K562 (cell line): ENCODE data around the gene DAG1. TPM values are rescaled to one million over a fixed set of nuclear protein-coding genes. Genes with fewer than 3 reads are reported as not detected.

Source experiments
- ATAC-seq: fragments of 200-7000 bp; cut with Tn5 transposase; 3 replicates; pipeline ENCODE4 v1.9.1; 2020; ENCODE audit warnings: moderate library complexity
- BruUV-seq: library from RNA; stranded (reverse); fragments of 400-500 nt; replicated peaks from 2 replicates; lab custom pipeline; 2021; lab: Mats Ljungman, UMichigan
- CTCF ChIA-PET: fragments of 300-600 bp; formaldehyde crosslinking; extraction: SDS; loops from one replicate; lab custom pipeline; 2021; ENCODE audit warnings: low intra/inter-chr PET ratio; lab: Yijun Ruan, JAX
- POLR2A ChIA-PET: fragments of 300-600, 350-650 bp; sonication (Branson Sonifier 250); formaldehyde crosslinking; extraction: SDS; loops from one replicate; lab custom pipeline; 2021; ENCODE audit warnings: antibody characterized with exemption, inconsistent platforms; lab: Yijun Ruan, JAX
- DNase-seq, 4 experiments: peaks; one replicate each; pipeline versions ENCODE4 v3.0.0 to v3.0.0-alpha.2; 2011 to 2018; ENCODE audit warnings: low spot score in 3 of 4, mixed read lengths in 3 of 4; ENCODE audit errors: extremely low read depth in 1 of 4
- FAIRE-seq: peaks from 2 replicates; lab custom pipeline; 2011; peaks lifted over from hg19 to GRCh38; lab: Jason Lieb, UNC
- H2AFZ ChIP-seq: 2 replicates; pipeline ENCODE4 v1.6.0; 2011; ENCODE audit warnings: low read depth, low read length, control low read depth, inconsistent platforms
- H3K27ac ChIP-seq: fragments of 200-600 bp; 3 replicates; pipeline ENCODE4 v1.8.0; 2011; ENCODE audit warnings: low read depth, mild to moderate bottlenecking, control low read depth, inconsistent platforms, low read length, moderate library complexity, mixed read lengths; ENCODE audit errors: extremely low read depth
- H3K27me3 ChIP-seq, 2 experiments: fragments of 300-600 bp in 1 of 2; 2 replicates in 1 of 2; 3 replicates in 1 of 2; pipeline versions ENCODE4 v1.6.0 to v1.8.0; 2011; ENCODE audit warnings: inconsistent platforms in 2 of 2, low read length in 2 of 2, mild to moderate bottlenecking in 1 of 2, mixed read lengths in 1 of 2, moderate library complexity in 1 of 2; ENCODE audit not compliant: control insufficient read depth in 2 of 2, insufficient read depth in 2 of 2
- H3K36me3 ChIP-seq: fragments of 300-600 bp; 3 replicates; pipeline ENCODE4 v1.8.0; 2011; ENCODE audit warnings: mild to moderate bottlenecking, low read length, inconsistent platforms; ENCODE audit not compliant: control insufficient read depth, insufficient read depth
- H3K4me1 ChIP-seq, 2 experiments: fragments of 200-600 bp in 1 of 2; replicated peaks in 1 of 2; 2 replicates in 1 of 2; 3 replicates in 1 of 2; pipeline versions ENCODE4 v1.5.1 to v1.8.0; 2011; ENCODE audit warnings: inconsistent platforms in 2 of 2, low read length in 2 of 2, mild to moderate bottlenecking in 1 of 2, mixed read lengths in 1 of 2, moderate library complexity in 1 of 2; ENCODE audit not compliant: control insufficient read depth in 2 of 2, insufficient read depth in 2 of 2
- H3K4me2 ChIP-seq: 2 replicates; pipeline ENCODE4 v1.6.1; 2011; ENCODE audit warnings: low read length, control low read depth, inconsistent platforms, mixed read lengths; ENCODE audit not compliant: insufficient read depth
- H3K4me3 ChIP-seq: fragments of 200-600 bp; sonication (generic), shearing (Covaris generic); 2 replicates; pipeline ENCODE4 v1.5.1; 2016; ENCODE audit warnings: control low read depth, inconsistent platforms
- H3K79me2 ChIP-seq: fragments of 200-600 bp; 3 replicates; pipeline ENCODE4 v1.8.0; 2011; ENCODE audit warnings: low read length, inconsistent platforms; ENCODE audit not compliant: control insufficient read depth, insufficient read depth
- H3K9ac ChIP-seq, 2 experiments: 2 replicates each; pipeline versions ENCODE4 v1.6.0 to v1.6.1; 2011; ENCODE audit warnings: low read depth in 2 of 2, low read length in 2 of 2, control low read depth in 1 of 2, inconsistent platforms in 1 of 2, mild to moderate bottlenecking in 1 of 2, mixed read lengths in 1 of 2; ENCODE audit not compliant: insufficient read depth in 1 of 2
- H3K9me1 ChIP-seq: one replicate; pipeline ENCODE4 v1.6.0; 2011; ENCODE audit warnings: inconsistent platforms, mild to moderate bottlenecking, low read length, moderate library complexity; ENCODE audit not compliant: control insufficient read depth, insufficient read depth
- H3K9me3 ChIP-seq: replicated peaks from 2 replicates; pipeline ENCODE4 v1.5.1; 2011; ENCODE audit warnings: low read depth, low read length, inconsistent platforms; ENCODE audit not compliant: control insufficient read depth, insufficient read depth
- H4K20me1 ChIP-seq: replicated peaks from 2 replicates; pipeline ENCODE4 v1.6.1; 2011; ENCODE audit warnings: low read length, inconsistent platforms, mixed read lengths; ENCODE audit not compliant: control insufficient read depth, insufficient read depth
- DPF2 ChIP-seq: fragments of 450-650 bp; IDR thresholded peaks from 2 replicates; pipeline ENCODE4 v1.6.1; 2016
- MED1 ChIP-seq: sonication (generic); formaldehyde crosslinking; IDR thresholded peaks from 2 replicates; pipeline ENCODE4 v1.8.1; 2023; ENCODE audit warnings: missing genetic modification reagents, borderline replicate concordance
- NFE2 ChIP-seq: IDR thresholded peaks from 2 replicates; pipeline ENCODE4 v1.6.1; 2014; ENCODE audit warnings: antibody characterized with exemption, low read depth
- PCBP1 ChIP-seq: fragments of 200-400 bp; formaldehyde crosslinking; IDR thresholded peaks from 2 replicates; pipeline ENCODE4 v1.6.1; 2018; ENCODE audit warnings: mild to moderate bottlenecking, low read depth, low read length; ENCODE audit not compliant: poor library complexity, severe bottlenecking
- SETDB1 ChIP-seq: IDR thresholded peaks from one replicate; pipeline ENCODE4 v1.6.1; 2012; ENCODE audit warnings: low read length, control low read depth, inconsistent platforms
- SRSF3 ChIP-seq: fragments of 200-400 bp; formaldehyde crosslinking; IDR thresholded peaks from 2 replicates; pipeline ENCODE4 v1.6.1; 2016; ENCODE audit warnings: mild to moderate bottlenecking, low read length, moderate library complexity; ENCODE audit not compliant: insufficient read depth
- U2AF1 ChIP-seq: fragments of 200-400 bp; formaldehyde crosslinking; optimal IDR thresholded peaks from 2 replicates; pipeline ENCODE3; 2017; ENCODE audit warnings: mild to moderate bottlenecking, low read depth, low read length, moderate library complexity
- XRCC5 ChIP-seq: fragments of 200-400 bp; formaldehyde crosslinking; IDR thresholded peaks from 2 replicates; pipeline ENCODE4 v1.6.1; 2017; ENCODE audit warnings: low read depth, mild to moderate bottlenecking, low read length
- WGBS: fragments of 100-300 bp; shearing (Covaris generic); methylation state at CpG from one replicate; pipeline ENCODE4 v1.1.6; 2016; ENCODE audit warnings: low coverage, mixed read lengths; ENCODE audit not compliant: insufficient coverage; ENCODE audit errors: missing lambda C conversion rate; 5-methylcytosine and 5-hydroxymethylcytosine counted together
- in situ Hi-C: fragments of 300-500 bp; cut with MboI; formaldehyde crosslinking; loops from 4 replicates; pipeline ENCODE4 v1.15.0; 2018; ENCODE audit warnings: inconsistent platforms, mixed read lengths
- intact Hi-C: fragments of 100-400 bp; cut with micrococcal nuclease; formaldehyde crosslinking; loops from 2 replicates; pipeline ENCODE4 v1.14.2; 2022
- polyA plus RNA-seq, 8 experiments: library from polyadenylated mRNA; depleted of rRNA in 4 of 8; stranded (reverse) in 5 of 8; unstranded in 3 of 8; fragments of >200 nt; fragmentation: Nextera tagmentation in 2 of 8; fragmentation: Illumina TruSeq in 1 of 8; extraction: Ambion mirVana in 2 of 8; extraction: Trizol in 1 of 8; gene quantifications; 2 replicates each; pipeline versions ENCODE4 v1.2.1 to v1.2.3, GENCODE V29; 2011 to 2014; ENCODE audit warnings: inconsistent platforms in 1 of 8, missing spikeins in 1 of 8
- total RNA-seq, 7 experiments: library from RNA; depleted of rRNA in 6 of 7; stranded (reverse); fragments of >200 nt in 6 of 7; fragmentation: Illumina TruSeq in 2 of 7; extraction: Trizol in 2 of 7; gene quantifications; 2 replicates each; pipeline versions ENCODE4 v1.2.1 to v1.2.3, GENCODE V29; 2011 to 2021; ENCODE audit warnings: low replicate concordance in 1 of 7
- TF ChIP-seq, protein P1 (sequence below), 2 experiments: fragments of 250-450 bp in 1 of 2; fragments of 450-650 bp in 1 of 2; sonication (Bioruptor Pico) in 1 of 2; IDR thresholded peaks; 2 replicates each; pipeline versions ENCODE4 v1.6.1 to v1.8.0; 2016 to 2021; ENCODE audit warnings: mild to moderate bottlenecking in 2 of 2, moderate library complexity in 2 of 2, missing compliant biosample characterization in 1 of 2, missing genetic modification characterization in 1 of 2
- TF ChIP-seq, protein P2 (sequence below): sonication (generic); formaldehyde crosslinking; IDR thresholded peaks from 2 replicates; pipeline ENCODE4 v1.8.0; 2022; ENCODE audit warnings: mild to moderate bottlenecking, missing genetic modification reagents

DAG1 gene
- total and polyA plus RNA-seq, 9 of the 15 experiments (the other 6 are each of a cell fraction or from before 2014, with no cell fraction given) = 0.29 to 19.6 (median 8.2) TPM

DNA sequence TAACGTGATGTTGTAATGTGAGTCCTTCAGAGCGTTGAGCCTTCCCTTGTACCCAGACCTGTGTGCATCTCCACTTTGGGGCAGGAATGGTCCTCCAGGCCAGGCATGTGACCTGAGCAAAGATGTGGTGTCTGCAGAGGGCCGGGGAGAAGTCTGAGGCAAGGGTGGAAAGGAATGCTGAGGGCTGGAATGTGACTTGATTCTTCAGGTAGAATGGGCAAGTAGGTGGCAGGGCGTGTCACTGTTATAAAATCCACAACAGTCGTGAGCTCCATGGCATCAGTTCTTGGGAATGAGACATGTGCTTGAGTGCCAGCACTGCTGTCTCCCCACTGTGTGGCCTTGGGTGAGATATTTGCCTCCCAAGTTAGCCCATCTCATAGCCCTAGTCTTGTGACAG is 60.2 kb downstream of the DAG1 start (continued):
- TF ChIP-seq, protein P1, sequence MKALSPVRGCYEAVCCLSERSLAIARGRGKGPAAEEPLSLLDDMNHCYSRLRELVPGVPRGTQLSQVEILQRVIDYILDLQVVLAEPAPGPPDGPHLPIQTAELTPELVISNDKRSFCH (CRISPR knock-in tag; IDR thresholded peaks at IDR 0.05) = no peak
- TF ChIP-seq, protein P1 (tag; IDR thresholded peaks at IDR 0.05) = no peak

DNA sequence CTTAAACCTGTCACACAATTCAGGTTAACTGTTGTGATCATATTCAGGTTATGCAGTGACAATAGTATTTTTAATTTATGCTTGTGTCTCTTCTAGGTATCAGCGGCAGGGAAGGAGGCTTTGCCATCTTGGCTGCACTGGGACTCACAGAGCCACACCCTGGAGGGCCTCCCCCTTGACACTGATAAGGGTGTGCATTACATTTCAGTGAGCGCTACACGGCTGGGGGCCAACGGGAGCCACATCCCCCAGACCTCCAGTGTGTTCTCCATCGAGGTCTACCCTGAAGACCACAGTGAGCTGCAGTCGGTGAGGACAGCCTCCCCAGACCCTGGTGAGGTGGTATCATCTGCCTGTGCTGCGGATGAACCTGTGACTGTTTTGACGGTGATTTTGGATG is 60.6 kb downstream of the DAG1 start:
- 60% methylated on average over 8 of the region's 8 CpGs for WGBS
- Histone ChIP-seq H3K9ac (no peak overlapping the region), H3K9me1 (peaks cover 3% of the 10 kb centered on the region), H3K27ac (no peak overlapping the region), H3K27me3 (no peaks in the 10 kb centered on the region), H3K9me3 (no peaks in the 10 kb centered on the region), H3K79me2 (no peaks in the 10 kb centered on the region), H2AFZ (no peak overlapping the region), H4K20me1 (no peaks in the 10 kb centered on the region), H3K4me3 (no peak overlapping the region), H3K4me1 (peaks cover 5% of the 10 kb centered on the region in 2 experiments; a peak in 4 of 5 replicates), H3K4me2 (no peak overlapping the region), H3K36me3 (peaks cover 37% of the 10 kb centered on the region; the same call in 2 of the 3 replicates)
- peak; percentile 14 to 29 (median 21) for DNase-seq
- CTCF ChIA-PET = no interaction called here
- POLR2A ChIA-PET = no interaction called here
- ATAC-seq = no peak
- in situ Hi-C loops = no loop called here
- no peak for TF ChIP-seq NFE2
- TF ChIP-seq DPF2 = no peak
- TF ChIP-seq MED1 = no peak
- TF ChIP-seq U2AF1 = no peak
- TF ChIP-seq SRSF3 = no peak
- no peak for TF ChIP-seq SETDB1
- TF ChIP-seq XRCC5 = no peak
- TF ChIP-seq PCBP1 = no peak
- TF ChIP-seq, protein P2, sequence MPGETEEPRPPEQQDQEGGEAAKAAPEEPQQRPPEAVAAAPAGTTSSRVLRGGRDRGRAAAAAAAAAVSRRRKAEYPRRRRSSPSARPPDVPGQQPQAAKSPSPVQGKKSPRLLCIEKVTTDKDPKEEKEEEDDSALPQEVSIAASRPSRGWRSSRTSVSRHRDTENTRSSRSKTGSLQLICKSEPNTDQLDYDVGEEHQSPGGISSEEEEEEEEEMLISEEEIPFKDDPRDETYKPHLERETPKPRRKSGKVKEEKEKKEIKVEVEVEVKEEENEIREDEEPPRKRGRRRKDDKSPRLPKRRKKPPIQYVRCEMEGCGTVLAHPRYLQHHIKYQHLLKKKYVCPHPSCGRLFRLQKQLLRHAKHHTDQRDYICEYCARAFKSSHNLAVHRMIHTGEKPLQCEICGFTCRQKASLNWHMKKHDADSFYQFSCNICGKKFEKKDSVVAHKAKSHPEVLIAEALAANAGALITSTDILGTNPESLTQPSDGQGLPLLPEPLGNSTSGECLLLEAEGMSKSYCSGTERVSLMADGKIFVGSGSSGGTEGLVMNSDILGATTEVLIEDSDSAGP (CRISPR knock-in tag) = no peak
- intact Hi-C loops = no loop called here
- BruUV-seq = no TSS peak
- no peak for FAIRE-seq
